Measurements from ENCODE around the gene RETN. TPM values are rescaled to one million over a fixed set of nuclear protein-coding genes. Genes with fewer than 3 reads are reported as not detected.

RETN gene
- total RNA-seq, 6 experiments from 2014 or later = 0.63 to 2.4 TPM; not detected in 4

GRCh38 chr19:7623725-7624603 lies 44.9 kb upstream of the RETN start:
- 98% methylated on average over 11 of the region's 39 CpGs for WGBS (ENCODE audit: insufficient coverage, low coverage, low lambda C conversion rate, missing lambda C conversion rate)
- H3K9me3 ChIP-seq = no peaks in the 10 kb centered on the region
- H3K27ac ChIP-seq = no peak overlapping the region
- TF ChIP-seq CTCF (IDR thresholded peaks at IDR 0.05) (no peak), POLR2A (IDR thresholded peaks at IDR 0.05) (no peak)
- DNase-seq = no peak
- ATAC-seq = no peak
- H3K36me3 ChIP-seq = peaks cover 0 to 51% (median 21%) of the 10 kb centered on the region in 4 donors
- intact Hi-C loops (cut with DNase I) = no loop called here
- H3K27me3 ChIP-seq = no peaks in the 10 kb centered on the region
- no peak overlapping the region for H3K4me3 ChIP-seq
- H3K4me1 ChIP-seq = peaks cover 0 to 23% (median 11%) of the 10 kb centered on the region in 4 donors

GRCh38 chr19:7624810-7625209 lies 44.0 kb upstream of the RETN start:
- DNase-seq = no peak
- no peak for ATAC-seq
- Histone ChIP-seq H3K27me3 (no peaks in the 10 kb centered on the region), H3K9me3 (no peaks in the 10 kb centered on the region), H3K4me1 (peaks cover 0 to 17% (median 7%) of the 10 kb centered on the region in 4 donors), H3K36me3 (peaks cover 0 to 48% (median 20%) of the 10 kb centered on the region in 4 donors), H3K4me3 (no peak overlapping the region), H3K27ac (no peak overlapping the region)
- intact Hi-C loops (cut with DNase I) = no loop called here
- 96% methylated on average over 5 of the region's 17 CpGs for WGBS (ENCODE audit: insufficient coverage, low coverage, low lambda C conversion rate, missing lambda C conversion rate)
- TF ChIP-seq CTCF (IDR thresholded peaks at IDR 0.05) (no peak), POLR2A (IDR thresholded peaks at IDR 0.05) (no peak)

- Histone ChIP-seq H3K4me1 (peaks cover 0 to 19% (median 4%) of the 10 kb centered on the region in 4 donors), H3K36me3 (peaks cover 0 to 38% (median 14%) of the 10 kb centered on the region in 4 donors), H3K4me3 (no peak overlapping the region), H3K27me3 (no peaks in the 10 kb centered on the region), H3K27ac (no peak overlapping the region), H3K9me3 (no peaks in the 10 kb centered on the region)
- TF ChIP-seq CTCF (IDR thresholded peaks at IDR 0.05) (no peak), POLR2A (IDR thresholded peaks at IDR 0.05) (no peak)
- WGBS (ENCODE audit: insufficient coverage, low coverage, low lambda C conversion rate, missing lambda C conversion rate) = 92% methylated on average over 2 of the region's 34 CpGs
- DNase-seq (no peak), ATAC-seq (no peak)
- intact Hi-C loops (cut with DNase I) = no loop called here
Observed at GRCh38 chr19:7625763-7626372, 43.0 kb upstream of the RETN start.

GRCh38 chr19:7627166-7627565 lies 41.7 kb upstream of the RETN start:
- Histone ChIP-seq H3K27ac (no peak overlapping the region), H3K27me3 (no peaks in the 10 kb centered on the region), H3K9me3 (no peaks in the 10 kb centered on the region), H3K4me3 (no peak overlapping the region), H3K36me3 (peaks cover 0 to 26% (median 11%) of the 10 kb centered on the region in 4 donors), H3K4me1 (peaks cover 0 to 19% (median 4%) of the 10 kb centered on the region in 4 donors)
- DNase-seq = no peak
- TF ChIP-seq POLR2A (IDR thresholded peaks at IDR 0.05) (no peak), CTCF (IDR thresholded peaks at IDR 0.05) (no peak)
- ATAC-seq = no peak
- intact Hi-C loops (cut with DNase I) = no loop called here
- 93% methylated on average over 9 of the region's 24 CpGs for WGBS (ENCODE audit: insufficient coverage, low coverage, low lambda C conversion rate, missing lambda C conversion rate)
